IMR-90 (cell line): ENCODE measurements around the gene IFIT3.

Experiments used
- BHLHE40 ChIP-seq: fragments of 150-350 bp; IDR thresholded peaks from 2 replicates; pipeline ENCODE4 v1.6.1; 2016; ENCODE audit warnings: mild to moderate bottlenecking, low read depth, low read length
- CEBPB ChIP-seq: IDR thresholded peaks from 2 replicates; pipeline ENCODE4 v1.6.1; 2012; ENCODE audit warnings: low read depth, low read length, improper control_type of control experiment
- ELK1 ChIP-seq: fragments of 150-350 bp; IDR thresholded peaks from 2 replicates; pipeline ENCODE4 v1.6.1; 2016; ENCODE audit warnings: low read depth, mild to moderate bottlenecking, low read length, moderate library complexity, borderline replicate concordance
- FOS ChIP-seq: fragments of 150-350 bp; IDR thresholded peaks from 2 replicates; pipeline ENCODE4 v1.6.1; 2016; ENCODE audit warnings: low read depth, low read length
- MAFK ChIP-seq: IDR thresholded peaks from 2 replicates; pipeline ENCODE4 v1.6.1; 2012; ENCODE audit warnings: low read depth, low read length, improper control_type of control experiment
- MAZ ChIP-seq: IDR thresholded peaks from 2 replicates; pipeline ENCODE4 v1.6.1; 2012; ENCODE audit warnings: low read depth, mild to moderate bottlenecking, low read length, improper control_type of control experiment, moderate library complexity, borderline replicate concordance
- MXI1 ChIP-seq: IDR thresholded peaks from 2 replicates; pipeline ENCODE4 v1.6.1; 2012; ENCODE audit warnings: low read depth, mild to moderate bottlenecking, low read length, moderate library complexity, borderline replicate concordance
- POLR2A ChIP-seq: IDR thresholded peaks from 2 replicates; pipeline ENCODE4 v1.6.1; 2012; ENCODE audit warnings: mild to moderate bottlenecking, low read depth, low read length
- RAD21 ChIP-seq: IDR thresholded peaks from 2 replicates; pipeline ENCODE4 v1.6.1; 2012; ENCODE audit warnings: low read length, improper control_type of control experiment
- RCOR1 ChIP-seq: IDR thresholded peaks from 2 replicates; pipeline ENCODE4 v1.6.1; 2012; ENCODE audit warnings: mild to moderate bottlenecking, low read length, improper control_type of control experiment; ENCODE audit not compliant: insufficient replicate concordance
- RFX5 ChIP-seq: IDR thresholded peaks from 2 replicates; pipeline ENCODE4 v1.8.0; 2012; ENCODE audit warnings: low read depth, mild to moderate bottlenecking, low read length, moderate library complexity
- SMC3 ChIP-seq: fragments of 150-350 bp; IDR thresholded peaks from 2 replicates; pipeline ENCODE4 v1.6.1; 2016; ENCODE audit warnings: low read depth, mild to moderate bottlenecking, antibody characterized with exemption, low read length, moderate library complexity
- USF2 ChIP-seq: fragments of 150-350 bp; IDR thresholded peaks from 2 replicates; pipeline ENCODE4 v1.6.1; 2017; ENCODE audit warnings: mild to moderate bottlenecking, antibody characterized with exemption, low read length, low read depth
- TF ChIP-seq, protein P1 (sequence below): conservative IDR thresholded peaks from 2 replicates; pipeline ENCODE4 v1.5.1; 2012; ENCODE audit warnings: mild to moderate bottlenecking, low read depth, low read length, improper control_type of control experiment

GRCh38 chr10:89332123-89332633 is 4.4 kb downstream of the IFIT3 start:
- TF ChIP-seq, protein P1, sequence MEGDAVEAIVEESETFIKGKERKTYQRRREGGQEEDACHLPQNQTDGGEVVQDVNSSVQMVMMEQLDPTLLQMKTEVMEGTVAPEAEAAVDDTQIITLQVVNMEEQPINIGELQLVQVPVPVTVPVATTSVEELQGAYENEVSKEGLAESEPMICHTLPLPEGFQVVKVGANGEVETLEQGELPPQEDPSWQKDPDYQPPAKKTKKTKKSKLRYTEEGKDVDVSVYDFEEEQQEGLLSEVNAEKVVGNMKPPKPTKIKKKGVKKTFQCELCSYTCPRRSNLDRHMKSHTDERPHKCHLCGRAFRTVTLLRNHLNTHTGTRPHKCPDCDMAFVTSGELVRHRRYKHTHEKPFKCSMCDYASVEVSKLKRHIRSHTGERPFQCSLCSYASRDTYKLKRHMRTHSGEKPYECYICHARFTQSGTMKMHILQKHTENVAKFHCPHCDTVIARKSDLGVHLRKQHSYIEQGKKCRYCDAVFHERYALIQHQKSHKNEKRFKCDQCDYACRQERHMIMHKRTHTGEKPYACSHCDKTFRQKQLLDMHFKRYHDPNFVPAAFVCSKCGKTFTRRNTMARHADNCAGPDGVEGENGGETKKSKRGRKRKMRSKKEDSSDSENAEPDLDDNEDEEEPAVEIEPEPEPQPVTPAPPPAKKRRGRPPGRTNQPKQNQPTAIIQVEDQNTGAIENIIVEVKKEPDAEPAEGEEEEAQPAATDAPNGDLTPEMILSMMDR, result no peak
- TF ChIP-seq CEBPB (no peak), POLR2A (no peak), RAD21 (no peak), RFX5 (no peak), USF2 (no peak), MAFK (no peak), FOS (no peak), BHLHE40 (0 out of 2 replicates have a peak, but pooled peaks have one; percentile 14), MAZ (no peak), MXI1 (no peak; the same call in 1 of the 2 replicates), SMC3 (no peak), RCOR1 (no peak), ELK1 (no peak)
